ELR (cell line): ENCODE data around the gene TULP4.
A peak's percentile ranks its signal among the peaks of the same experiment; 100 is the strongest.

Experiments used
- DNase-seq: peaks from one replicate; pipeline ENCODE4 v3.0.0-alpha.2; 2015; ENCODE audit warnings: low read depth

The TULP4 gene, protein sequence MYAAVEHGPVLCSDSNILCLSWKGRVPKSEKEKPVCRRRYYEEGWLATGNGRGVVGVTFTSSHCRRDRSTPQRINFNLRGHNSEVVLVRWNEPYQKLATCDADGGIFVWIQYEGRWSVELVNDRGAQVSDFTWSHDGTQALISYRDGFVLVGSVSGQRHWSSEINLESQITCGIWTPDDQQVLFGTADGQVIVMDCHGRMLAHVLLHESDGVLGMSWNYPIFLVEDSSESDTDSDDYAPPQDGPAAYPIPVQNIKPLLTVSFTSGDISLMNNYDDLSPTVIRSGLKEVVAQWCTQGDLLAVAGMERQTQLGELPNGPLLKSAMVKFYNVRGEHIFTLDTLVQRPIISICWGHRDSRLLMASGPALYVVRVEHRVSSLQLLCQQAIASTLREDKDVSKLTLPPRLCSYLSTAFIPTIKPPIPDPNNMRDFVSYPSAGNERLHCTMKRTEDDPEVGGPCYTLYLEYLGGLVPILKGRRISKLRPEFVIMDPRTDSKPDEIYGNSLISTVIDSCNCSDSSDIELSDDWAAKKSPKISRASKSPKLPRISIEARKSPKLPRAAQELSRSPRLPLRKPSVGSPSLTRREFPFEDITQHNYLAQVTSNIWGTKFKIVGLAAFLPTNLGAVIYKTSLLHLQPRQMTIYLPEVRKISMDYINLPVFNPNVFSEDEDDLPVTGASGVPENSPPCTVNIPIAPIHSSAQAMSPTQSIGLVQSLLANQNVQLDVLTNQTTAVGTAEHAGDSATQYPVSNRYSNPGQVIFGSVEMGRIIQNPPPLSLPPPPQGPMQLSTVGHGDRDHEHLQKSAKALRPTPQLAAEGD (N-terminal part only)

DNA sequence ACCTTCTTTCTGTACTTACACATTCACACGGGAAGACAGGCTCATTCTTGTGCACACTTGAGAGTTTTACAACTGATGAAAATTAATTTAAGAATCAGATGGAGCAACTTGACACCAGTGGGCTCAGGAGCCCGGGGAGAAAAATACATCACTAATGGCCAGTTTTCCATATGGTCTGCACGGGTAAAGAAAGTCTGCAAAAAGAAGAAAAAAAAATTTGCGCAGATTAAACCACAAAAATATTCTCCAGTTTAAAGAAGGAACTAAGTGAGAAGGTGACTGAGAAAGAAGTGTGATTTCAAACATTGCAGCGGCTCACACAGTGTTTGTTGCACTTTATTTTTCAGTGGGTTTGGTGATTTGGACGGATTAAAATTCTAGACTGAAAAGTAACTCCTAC is at the start of gene TULP4:
TULP4 (plus strand) TSS at position 301 of the 400 bp plus-strand sequence. CDS start 1,552 bp downstream, outside the sequence.
- no peak for DNase-seq

DNA sequence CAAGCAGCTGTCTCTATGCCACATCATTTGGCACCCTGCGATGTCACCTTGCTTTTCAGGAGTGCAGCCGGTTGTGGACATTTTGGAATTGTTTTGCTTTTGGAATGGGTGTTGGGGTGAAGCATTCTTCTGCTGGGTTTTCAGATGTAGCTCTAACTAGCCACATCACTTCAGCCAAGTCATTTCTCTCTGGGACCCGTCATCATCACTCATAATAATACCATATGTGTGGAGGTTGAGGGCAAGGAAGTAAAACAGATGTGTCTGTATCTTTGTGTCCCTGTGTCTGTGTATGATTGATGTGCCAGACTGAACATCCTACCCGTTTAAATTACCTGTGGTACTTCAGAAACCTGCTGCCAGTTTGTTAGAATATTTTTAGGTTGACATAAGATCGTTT is 49.5 kb upstream of the TULP4 start:
- no peak for DNase-seq

DNA sequence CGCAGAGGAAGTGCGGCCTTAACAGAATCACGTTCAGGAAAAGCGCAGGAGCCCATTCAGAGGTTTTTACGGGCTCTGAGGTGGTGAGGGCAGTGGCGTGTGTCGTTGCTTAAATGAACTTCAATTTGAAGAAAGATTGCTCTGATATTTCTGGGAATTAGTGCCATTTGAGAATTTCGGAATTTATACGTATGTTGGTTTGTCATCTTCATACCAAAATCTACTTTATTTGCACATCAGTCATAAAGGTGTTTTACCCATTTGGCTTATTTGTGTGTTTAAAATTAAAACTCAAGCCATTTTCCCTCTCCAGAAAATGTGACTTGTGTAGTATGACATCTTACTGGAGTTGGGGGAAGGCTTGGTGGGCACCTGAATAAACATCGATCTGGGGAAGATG is 48.1 kb upstream of the TULP4 start:
- no peak for DNase-seq

DNA sequence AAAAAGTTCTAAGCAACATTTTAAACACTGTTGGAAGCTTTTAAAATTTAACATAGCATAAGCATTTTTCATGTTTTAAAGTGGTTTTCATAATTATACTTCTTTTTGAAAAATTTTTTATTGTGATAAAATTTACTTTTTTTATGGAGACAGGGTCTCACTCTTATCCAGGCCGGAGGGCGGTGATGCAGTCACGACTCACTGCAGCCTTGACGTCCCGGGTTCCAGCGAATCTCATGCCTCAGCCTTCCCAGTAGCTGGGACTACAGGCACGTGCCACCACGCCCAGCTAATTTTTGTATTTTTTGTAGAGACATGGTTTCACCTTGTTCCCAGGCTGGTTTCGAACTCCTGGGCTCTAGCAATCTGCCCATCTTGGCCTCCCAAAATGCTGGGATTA is 46.1 kb upstream of the TULP4 start:
- peak; percentile 65 for DNase-seq

DNA sequence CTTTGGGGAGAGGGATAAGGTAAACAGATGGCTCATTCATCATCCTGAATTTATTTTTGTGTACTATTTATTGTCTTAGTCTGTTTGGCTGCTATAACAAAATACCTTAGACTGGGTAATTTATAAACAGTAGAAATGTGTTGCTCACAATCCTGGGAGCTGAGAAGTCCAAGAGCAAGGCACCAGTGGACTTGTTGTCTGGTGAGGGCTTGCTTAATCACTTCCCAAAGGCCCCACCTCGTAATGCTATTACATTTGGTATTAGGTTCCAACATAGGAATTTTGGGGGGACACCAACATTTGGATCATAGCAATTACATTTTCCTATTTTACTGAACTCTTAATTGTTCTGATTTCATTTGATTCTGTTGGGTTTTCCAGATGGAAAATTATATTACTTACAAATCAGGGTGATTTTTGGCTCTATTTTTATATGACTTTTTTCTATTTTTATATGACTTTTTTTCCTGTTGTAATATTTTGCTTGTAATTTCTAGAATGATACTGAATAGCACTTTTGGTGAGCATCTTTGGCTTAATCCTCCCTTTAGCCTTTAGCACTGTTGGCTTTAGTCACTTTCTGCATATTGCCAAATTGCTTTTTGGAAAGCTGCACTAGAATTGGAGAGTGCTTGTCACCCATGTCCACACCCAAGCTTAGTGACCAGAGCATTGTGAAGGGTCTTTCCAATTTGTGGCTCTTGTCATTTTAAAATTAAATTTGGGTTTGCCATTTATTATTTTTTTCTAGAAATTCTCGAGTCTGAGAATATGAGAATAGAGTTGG is 43.7 kb upstream of the TULP4 start:
- DNase-seq, result no peak

DNA sequence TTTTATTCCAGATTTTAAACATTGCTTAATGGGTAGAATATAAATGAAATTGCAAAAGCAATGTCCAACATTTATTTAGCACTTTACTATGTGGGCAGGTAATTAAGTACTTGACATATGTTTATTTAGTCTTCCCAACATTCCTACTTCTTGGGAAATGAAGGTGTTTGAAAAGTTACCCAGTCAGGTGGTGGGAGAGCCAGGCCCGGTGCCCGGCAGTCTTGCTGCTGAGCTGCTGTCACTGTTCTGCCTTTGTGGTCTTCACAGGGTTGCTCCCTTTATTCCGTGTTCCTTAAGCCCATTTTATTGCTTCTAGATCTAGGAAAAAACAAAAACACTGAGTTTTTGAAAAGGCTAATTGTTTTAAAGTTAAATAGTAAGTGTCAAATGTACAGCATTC is 42.6 kb upstream of the TULP4 start:
- no peak for DNase-seq

DNA sequence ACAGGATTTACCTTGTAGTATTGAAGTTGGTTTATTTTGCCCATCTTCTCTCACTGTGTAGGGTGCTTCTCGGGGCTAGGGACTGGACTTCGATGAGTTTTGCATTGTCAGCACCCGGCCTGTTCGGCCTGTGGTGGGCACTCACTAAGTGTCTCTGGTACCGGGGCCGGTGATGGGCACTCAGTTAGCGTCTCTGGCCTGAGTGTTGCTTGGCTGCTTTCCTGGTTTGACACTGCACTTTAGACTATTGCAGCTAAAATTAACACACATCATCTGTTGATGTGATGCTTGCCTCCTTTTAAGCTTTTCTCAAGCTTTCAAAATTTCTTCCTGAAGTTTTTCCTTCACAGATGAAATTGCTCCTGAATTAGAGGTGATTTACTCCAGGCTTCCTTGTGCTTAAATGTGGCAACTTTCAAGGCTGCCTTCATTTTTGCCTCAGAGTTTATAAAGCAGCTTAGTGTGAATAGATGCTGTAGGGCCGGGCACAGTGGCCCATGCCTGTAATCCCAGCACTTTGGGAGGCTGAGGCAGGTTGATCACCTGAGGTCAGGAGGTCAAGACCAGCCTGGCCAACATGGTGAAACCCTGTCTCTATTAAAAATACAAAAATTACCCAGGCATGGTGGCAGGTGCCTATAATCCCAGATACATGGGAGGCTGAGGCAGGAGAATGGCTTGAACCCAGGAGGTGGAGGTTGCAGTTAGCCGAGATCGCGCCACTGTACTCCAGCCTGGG is 41.7 kb upstream of the TULP4 start:
- DNase-seq, result no peak

DNA sequence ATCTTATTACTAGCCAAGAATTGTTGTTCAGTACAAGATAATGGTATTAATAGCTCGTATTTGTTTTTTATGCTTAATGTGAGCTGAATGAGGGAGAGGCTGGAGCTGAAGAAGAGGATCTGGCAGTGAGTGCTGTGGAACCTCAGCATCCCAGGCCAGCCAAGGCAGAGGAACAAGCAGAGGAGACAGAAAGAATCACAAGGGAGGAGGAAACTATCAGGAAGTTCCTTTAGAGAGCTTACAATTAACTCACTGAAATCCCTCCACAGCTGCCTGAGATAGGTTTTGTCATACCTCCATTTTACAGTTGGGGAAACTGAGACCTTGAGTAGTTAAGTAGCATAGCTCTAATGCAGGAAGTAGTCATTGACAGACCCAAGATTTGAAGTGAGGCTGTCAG is 39.9 kb upstream of the TULP4 start:
- no peak for DNase-seq

DNA sequence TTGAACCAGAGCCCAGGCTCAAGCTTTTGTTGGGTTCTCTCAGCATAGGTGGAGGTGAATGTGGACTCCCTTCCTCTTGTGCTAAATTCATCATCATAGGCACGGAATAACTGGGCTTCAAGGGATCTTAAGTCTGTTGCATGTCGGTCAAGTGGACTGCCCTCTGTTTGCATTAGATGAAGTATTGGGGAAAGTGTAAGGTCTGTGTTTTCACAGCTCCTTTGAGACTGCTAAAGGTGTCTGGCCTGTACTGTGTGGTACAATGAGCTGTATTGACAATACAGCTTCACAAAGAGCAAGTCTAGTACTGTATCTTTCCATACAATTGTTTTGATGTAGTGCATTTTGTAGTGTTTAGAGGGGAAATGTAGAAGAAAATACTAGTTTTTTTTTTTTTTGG is 34.3 kb upstream of the TULP4 start:
- DNase-seq, result no peak

DNA sequence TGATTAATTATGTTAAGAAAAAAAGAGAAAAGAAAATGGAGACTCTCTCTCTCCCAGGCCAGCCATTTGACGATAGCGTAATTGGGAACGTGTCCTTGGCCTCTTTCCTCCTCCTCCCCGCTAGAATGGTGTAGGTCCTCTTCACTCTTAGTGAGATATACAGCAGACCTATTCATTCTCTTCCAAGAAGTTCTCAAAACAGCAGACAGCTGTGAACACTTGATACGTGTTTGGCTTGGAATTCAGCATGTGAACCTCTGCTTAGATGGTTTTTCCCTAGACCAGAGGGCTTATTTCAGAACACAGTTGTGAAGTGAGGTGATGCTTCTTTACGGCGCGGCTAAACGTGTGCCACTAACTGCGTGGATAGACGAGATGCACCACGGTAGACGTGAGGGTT is 32.6 kb upstream of the TULP4 start:
- DNase-seq, result no peak

DNA sequence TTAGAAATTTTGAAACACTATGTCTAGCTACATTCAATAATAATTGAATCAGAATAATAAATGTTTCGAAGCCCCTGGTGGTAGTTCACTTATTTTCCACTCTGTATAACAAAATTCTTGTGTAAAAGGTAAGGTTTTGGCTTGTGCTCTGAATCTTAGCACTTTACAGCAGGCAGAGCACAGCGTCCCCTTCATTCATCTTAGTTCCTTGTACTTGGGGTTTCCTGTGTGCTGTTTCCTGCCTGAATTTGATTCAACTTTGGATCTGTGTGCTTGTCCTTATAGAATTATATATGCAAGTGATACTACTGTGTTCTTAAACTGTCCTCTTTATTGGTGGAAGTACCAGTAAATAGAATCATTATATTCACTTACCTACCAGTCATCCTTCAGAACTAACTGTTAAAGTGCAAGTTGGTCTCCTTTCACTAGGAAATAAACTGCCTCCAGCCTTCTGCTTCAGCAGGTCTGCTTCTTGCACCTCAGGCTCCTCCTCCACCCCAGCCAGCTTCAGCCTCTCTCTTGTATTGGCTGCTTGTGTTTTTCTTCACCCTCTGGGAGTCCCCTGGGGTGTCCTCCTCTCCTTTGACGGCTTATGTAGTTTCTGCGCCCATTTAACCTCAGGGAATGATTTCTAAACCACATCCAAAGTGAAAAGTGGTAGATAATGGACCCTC is 28.8 kb upstream of the TULP4 start:
- peak; percentile 36 for DNase-seq

DNA sequence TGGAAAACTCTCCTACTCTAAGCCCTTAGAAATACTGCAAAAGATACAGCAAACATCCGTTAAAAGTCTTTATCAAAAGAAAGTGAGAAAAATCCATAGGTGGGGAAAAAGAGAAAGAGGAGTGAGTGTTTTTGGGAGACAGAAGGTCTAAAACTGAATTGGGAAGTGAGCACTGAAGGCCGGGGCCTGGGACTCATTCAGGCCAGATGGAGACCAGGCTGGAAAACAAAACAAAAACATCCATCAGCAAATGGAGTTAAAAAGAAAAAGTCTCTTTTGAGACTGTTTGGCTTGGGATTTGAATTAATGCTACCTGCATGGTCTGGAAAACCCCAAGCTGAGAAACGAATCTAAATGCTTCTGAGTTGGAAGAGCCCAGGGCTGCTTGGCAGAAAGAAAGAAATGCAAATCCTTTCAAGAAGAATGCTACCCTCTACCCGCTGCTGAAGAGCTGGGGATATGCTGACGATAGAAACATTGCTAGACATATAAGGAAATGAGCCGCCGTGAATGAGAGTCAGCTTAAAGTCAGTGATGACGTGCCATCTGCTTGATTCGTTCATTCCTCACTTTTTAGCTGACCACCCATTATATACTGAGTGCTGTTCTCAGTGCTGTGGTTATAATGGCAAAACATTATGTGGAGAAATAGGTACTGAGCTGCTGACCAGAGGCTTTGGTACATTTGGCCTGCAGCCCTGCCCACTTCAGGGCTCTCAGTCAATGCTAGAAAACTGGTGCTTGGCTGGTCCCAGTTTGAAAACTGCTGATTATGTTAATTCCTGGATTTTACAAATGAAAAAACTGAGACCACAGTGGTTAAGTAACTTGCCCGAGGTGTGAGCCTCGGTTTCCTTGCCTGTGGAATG is 28.0 kb upstream of the TULP4 start:
- peak; percentile 59 for DNase-seq

DNA sequence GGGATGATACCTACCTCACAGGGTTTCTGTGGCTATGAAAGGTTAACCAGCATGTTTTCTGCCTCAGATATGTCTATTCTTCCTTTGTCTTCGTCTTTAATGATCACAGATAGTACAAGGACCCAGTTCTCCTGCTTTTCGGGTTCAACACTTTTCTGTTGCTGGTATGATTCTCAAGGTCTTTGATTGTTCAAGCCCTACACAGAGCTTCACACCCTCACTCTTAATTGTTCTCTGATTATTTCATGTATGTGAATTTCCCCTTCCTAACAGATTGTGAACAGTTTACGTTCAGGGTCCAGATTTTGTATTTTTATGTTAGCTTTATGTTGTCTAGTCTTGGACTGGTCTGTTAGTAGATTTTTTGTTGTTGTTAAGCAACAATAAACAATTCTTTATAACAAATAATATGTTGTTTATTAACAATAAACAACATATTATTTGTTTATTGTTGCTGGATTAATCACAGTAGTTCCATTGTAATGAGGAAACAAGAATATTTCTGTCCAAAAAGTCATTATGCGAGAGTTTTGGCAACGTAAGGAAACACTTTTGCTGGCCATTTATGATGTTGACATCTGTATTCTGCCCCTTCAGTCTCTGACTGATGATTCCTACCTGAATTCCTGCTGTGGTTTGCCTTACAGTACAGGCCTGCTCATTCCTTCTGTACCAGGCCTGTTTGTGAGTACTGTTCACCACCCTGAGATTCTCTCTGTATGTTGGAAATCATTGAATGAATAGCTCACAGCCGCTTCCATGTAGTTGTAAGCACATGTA is 27.2 kb upstream of the TULP4 start:
- DNase-seq, result no peak

DNA sequence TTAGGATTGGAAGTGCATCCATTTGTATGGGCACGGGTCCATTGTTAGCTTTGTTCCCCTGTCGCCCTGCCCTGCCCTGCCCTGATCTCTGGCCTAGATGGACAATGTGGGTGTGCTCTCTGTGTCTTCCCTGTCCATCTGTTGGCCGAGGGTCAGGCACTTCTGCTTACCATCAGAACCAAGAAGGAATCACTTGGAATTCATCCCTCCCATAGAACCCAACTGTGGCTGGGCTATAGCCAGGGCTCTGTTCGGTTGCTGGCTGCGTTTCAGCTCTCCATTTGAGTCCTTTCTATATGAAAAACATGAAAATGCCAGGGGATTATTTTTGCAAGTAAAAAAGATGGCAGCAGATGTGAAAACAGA is 26.6 kb upstream of the TULP4 start:
- DNase-seq, result no peak

DNA sequence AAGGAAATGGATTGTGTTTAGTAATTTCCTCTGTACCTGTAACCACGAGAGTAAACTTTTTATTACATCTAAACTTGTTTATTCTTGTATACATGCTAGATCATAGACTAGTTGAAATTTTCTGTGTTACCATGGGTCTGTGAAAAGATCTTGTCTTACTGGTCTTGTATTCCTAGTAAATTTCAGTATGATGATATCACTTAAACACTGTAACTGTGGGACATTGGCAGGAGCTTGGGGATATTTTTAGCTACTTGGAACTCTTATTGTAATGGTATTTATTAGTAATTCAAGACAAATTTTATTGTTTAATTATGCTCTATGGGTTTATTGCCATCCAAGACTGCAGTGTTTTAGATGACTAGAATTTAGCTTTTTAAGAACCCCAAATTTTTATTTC is 25.9 kb upstream of the TULP4 start:
- no peak for DNase-seq

DNA sequence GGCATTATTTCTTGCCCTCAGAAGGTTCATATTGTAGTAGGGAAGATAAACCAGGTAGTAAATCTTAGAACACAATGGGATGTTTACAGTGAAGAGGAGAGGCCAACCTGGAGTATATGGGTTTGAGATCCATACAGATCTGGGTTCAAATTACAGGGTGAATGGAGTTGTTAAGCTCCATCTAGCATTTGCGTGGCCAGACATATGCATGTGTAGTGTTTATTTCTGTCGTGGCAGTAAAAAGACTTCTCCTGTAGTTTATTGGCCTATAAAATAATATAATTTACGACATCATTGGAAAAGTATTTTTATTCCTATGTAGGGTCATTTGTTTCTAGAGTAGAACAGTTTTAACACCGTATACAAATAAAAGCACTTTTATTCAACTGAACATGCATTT is 25.2 kb upstream of the TULP4 start:
- no peak for DNase-seq

DNA sequence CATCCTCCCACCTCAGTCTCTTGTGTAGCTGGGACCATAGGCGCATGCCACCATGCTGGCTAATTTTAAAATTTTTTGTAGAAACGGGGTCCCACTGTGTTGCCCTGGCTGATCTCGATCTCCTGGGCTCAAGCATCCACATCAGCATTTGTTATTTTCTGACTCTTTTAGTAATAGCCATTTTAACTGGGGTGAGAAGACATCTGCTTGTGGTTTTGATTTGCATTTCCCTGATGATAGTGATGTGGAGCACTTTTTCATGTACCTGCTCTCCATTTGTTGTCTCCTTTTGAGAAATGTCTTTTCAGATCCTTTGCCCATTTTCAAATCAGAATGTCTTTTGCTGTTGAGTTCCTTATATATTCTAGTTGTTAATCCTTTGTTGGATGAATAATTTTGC is 22.2 kb upstream of the TULP4 start:
- DNase-seq, result no peak

DNA sequence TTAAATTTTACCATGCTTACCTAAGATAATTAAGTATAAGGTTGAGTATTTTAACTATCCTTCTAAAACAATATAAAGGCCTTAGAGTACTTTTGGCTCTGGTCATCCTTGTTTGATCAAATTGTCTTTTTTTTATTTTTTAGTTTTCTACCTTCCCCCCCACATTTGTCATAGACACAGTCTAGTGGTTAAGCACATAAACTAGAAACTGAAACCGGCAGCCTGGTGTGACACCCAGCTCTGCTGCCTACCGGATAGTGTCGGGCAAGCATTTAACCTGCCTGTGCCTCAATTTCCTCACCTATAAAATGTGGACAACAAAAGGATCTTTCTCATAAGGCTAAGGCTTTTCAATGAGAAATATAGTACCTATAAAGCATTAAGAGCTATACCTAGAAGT is 21.6 kb upstream of the TULP4 start:
- DNase-seq, result no peak

DNA sequence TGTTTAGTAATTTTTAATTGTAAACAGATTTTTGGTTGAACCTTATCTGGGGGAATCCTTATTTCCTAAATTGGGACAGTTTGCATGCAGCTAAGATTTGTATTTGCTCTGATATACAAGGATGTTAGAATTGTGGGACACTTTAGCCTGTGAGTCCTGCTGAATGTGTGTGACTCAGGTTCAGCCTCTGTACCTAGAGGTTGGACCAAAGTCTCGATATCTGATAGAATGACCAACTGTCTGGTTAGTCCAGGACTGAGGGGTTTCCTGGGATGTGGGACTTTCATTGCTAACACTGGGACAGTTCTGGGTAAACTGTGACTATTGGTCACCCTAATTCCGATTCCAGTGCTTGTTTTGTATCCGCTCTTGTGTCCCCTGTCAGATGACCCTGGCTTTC is 20.2 kb upstream of the TULP4 start:
- no peak for DNase-seq

DNA sequence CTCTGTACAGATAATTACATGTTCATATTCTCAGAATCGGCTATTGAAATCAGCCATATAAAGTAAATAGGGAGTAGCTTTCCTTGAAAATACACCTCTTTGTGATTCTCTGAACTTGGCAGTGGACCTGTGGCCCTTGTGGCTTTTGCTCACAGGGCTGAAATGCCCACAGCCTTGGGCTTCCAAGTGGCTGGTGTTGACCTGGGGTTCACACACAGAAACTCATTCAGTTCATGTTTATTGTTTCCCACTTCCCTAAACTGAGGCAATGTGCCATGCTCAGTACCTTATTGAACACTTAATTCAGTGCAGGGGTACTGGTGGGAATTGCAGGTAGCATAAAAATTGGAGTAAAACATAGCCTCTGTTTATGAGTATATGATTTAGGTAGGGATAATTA is 19.1 kb upstream of the TULP4 start:
- no peak for DNase-seq
